Keratinocyte (primary cell): ENCODE measurements around the gene GRK5. TPM values are rescaled to one million over a fixed set of nuclear protein-coding genes. Genes with fewer than 3 reads are reported as not detected.

ENCODE experiments used
- DNase-seq: peaks from one replicate; pipeline ENCODE4 v3.0.0-alpha.2; 2011; ENCODE audit warnings: low read depth, missing footprints, low spot score
- FAIRE-seq: peaks from 2 replicates; lab custom pipeline; 2011; peaks lifted over from hg19 to GRCh38; lab: Jason Lieb, UNC
- H2AFZ ChIP-seq: 2 replicates; pipeline ENCODE4 v1.6.0; 2012; ENCODE audit warnings: low read length, control low read depth, inconsistent platforms; ENCODE audit not compliant: control insufficient read depth
- H3K27ac ChIP-seq: 2 replicates; pipeline ENCODE4 v1.5.1; 2011; ENCODE audit warnings: low read length; ENCODE audit not compliant: control insufficient read depth, insufficient read depth
- H3K27me3 ChIP-seq: 3 replicates; pipeline ENCODE4 v1.6.0; 2011; ENCODE audit warnings: low read length; ENCODE audit not compliant: control insufficient read depth, insufficient read depth; ENCODE audit errors: extremely low read depth
- H3K36me3 ChIP-seq, 2 experiments: 2 replicates in 1 of 2; 3 replicates in 1 of 2; pipeline ENCODE4 v1.5.1; 2011; ENCODE audit warnings: low read length in 2 of 2, mild to moderate bottlenecking in 1 of 2; ENCODE audit not compliant: control insufficient read depth in 2 of 2, insufficient read depth in 2 of 2; ENCODE audit errors: extremely low read depth in 1 of 2
- H3K4me1 ChIP-seq: 3 replicates; pipeline ENCODE4 v1.5.1; 2011; ENCODE audit warnings: low read length; ENCODE audit not compliant: control insufficient read depth, insufficient read depth; ENCODE audit errors: extremely low read depth
- H3K4me2 ChIP-seq: 3 replicates; pipeline ENCODE4 v1.6.0; 2011; ENCODE audit warnings: low read depth, low read length; ENCODE audit not compliant: control insufficient read depth, insufficient read depth; ENCODE audit errors: extremely low read depth
- H3K4me3 ChIP-seq, 3 experiments: fragments of 200-600 bp in 1 of 3; sonication (generic) in 1 of 3; 2 replicates in 2 of 3; 3 replicates in 1 of 3; pipeline ENCODE4 v1.5.1; 2011 to 2016; ENCODE audit warnings: low read length in 3 of 3, mild to moderate bottlenecking in 3 of 3, control low read depth in 2 of 3, inconsistent platforms in 1 of 3, low read depth in 1 of 3, mixed read lengths in 1 of 3, mixed run types in 1 of 3, moderate library complexity in 1 of 3; ENCODE audit not compliant: control insufficient read depth in 2 of 3, insufficient read depth in 2 of 3; ENCODE audit errors: extremely low read depth in 1 of 3
- H3K79me2 ChIP-seq: 2 replicates; pipeline ENCODE4 v1.6.0; 2012; ENCODE audit warnings: low read length; ENCODE audit not compliant: control insufficient read depth, insufficient read depth
- H3K9ac ChIP-seq: 3 replicates; pipeline ENCODE4 v1.6.0; 2011; ENCODE audit warnings: low read length; ENCODE audit not compliant: control insufficient read depth, insufficient read depth; ENCODE audit errors: extremely low read depth
- H3K9me1 ChIP-seq: 3 replicates; pipeline ENCODE4 v1.6.0; 2011; ENCODE audit warnings: low read length; ENCODE audit not compliant: control insufficient read depth, insufficient read depth; ENCODE audit errors: extremely low read depth
- H3K9me3 ChIP-seq: 2 replicates; pipeline ENCODE4 v1.5.1; 2012; ENCODE audit warnings: low read depth, low read length; ENCODE audit not compliant: control insufficient read depth
- H4K20me1 ChIP-seq: 3 replicates; pipeline ENCODE4 v1.6.0; 2011; ENCODE audit warnings: low read length; ENCODE audit not compliant: control insufficient read depth, insufficient read depth; ENCODE audit errors: extremely low read depth
- CTCF ChIP-seq, 3 experiments: IDR thresholded peaks in 1 of 3; conservative IDR thresholded peaks in 1 of 3; optimal IDR thresholded peaks in 1 of 3; 2 replicates in 2 of 3; 3 replicates in 1 of 3; pipeline versions ENCODE3 to v1.5.1; 2011; ENCODE audit warnings: low read length in 3 of 3, mild to moderate bottlenecking in 3 of 3, moderate library complexity in 2 of 3, control low read depth in 1 of 3, inconsistent platforms in 1 of 3; ENCODE audit not compliant: insufficient read depth in 2 of 3; ENCODE audit errors: extremely low read depth in 1 of 3
- EZH2 ChIP-seq: IDR thresholded peaks from one replicate; pipeline ENCODE4 v1.6.1; 2012; ENCODE audit warnings: inconsistent platforms, mild to moderate bottlenecking, low read length, moderate library complexity
- dilution Hi-C: fragments of 300-500 bp; cut with MboI; formaldehyde crosslinking; loops from one replicate; pipeline ENCODE4 v1.7.0; 2020; ENCODE audit warnings: low sequenced_read_pairs; ENCODE audit not compliant: extremely low pct_ligation_motif_present
- polyA plus RNA-seq, 5 experiments: library from polyadenylated mRNA; depleted of rRNA in 3 of 5; stranded (reverse) in 3 of 5; stranded (forward) in 1 of 5; unstranded in 1 of 5; fragments of >200 nt; gene quantifications; 1 replicate in 1 of 5; 2 replicates in 3 of 5; 3 replicates in 1 of 5; pipeline versions ENCODE4 v1.2.1 to v1.2.3, GENCODE V29; 2011 to 2012; ENCODE audit warnings: missing spikeins in 2 of 5, low read depth in 1 of 5, low replicate concordance in 1 of 5

Gene GRK5
- polyA plus RNA-seq, 1 donor (not counting 4 experiments of a cell fraction or from before 2014, with no cell fraction given): 7.6 TPM

DNA sequence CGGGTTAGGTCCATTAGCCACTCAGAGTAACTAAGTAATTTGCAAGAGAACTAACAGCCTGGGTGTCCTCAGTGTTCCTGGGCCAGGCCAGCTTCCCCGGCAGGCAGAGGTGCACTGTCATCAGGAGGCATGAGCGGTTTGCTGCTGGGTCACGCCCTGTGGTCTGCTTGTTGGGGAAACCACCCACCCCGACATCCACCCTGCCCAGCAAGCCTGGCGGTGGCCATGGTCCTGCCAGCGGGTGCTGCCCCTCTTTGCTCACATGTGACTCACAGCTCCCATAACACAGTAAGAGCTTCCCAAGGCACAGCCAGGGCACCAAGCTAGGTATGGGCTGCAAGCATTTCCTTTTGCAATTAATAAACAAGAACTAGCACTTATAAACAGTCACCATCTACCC is 259.3 kb downstream of the GRK5 start:
- H3K79me2 ChIP-seq: no peaks in the 10 kb centered on the region
- H3K4me1 ChIP-seq: peaks cover 5% of the 10 kb centered on the region
- no peak overlapping the region for H2AFZ ChIP-seq
- no peaks in the 10 kb centered on the region for H3K9me3 ChIP-seq
- no peak overlapping the region for H3K9ac ChIP-seq
- H3K9me1 ChIP-seq: no peaks in the 10 kb centered on the region
- dilution Hi-C loops: no loop called here
- DNase-seq: no peak
- peaks cover 4% of the 10 kb centered on the region for H3K27me3 ChIP-seq
- H3K4me2 ChIP-seq: no peak overlapping the region
- no peak overlapping the region for H3K4me3 ChIP-seq
- H4K20me1 ChIP-seq: no peaks in the 10 kb centered on the region
- no peak for TF ChIP-seq CTCF (optimal IDR thresholded peaks at IDR 0.05 in 1 of 3, IDR thresholded peaks at IDR 0.05 in 1 of 3, conservative IDR thresholded peaks at IDR 0.05 in 1 of 3; ENCODE audit: extremely low read depth in 1 of 3, insufficient read depth in 2 of 3, low read length in 3 of 3)
- no peak for TF ChIP-seq EZH2
- H3K36me3 ChIP-seq: no peaks in the 10 kb centered on the region
- FAIRE-seq: no peak
- H3K27ac ChIP-seq: no peak overlapping the region

DNA sequence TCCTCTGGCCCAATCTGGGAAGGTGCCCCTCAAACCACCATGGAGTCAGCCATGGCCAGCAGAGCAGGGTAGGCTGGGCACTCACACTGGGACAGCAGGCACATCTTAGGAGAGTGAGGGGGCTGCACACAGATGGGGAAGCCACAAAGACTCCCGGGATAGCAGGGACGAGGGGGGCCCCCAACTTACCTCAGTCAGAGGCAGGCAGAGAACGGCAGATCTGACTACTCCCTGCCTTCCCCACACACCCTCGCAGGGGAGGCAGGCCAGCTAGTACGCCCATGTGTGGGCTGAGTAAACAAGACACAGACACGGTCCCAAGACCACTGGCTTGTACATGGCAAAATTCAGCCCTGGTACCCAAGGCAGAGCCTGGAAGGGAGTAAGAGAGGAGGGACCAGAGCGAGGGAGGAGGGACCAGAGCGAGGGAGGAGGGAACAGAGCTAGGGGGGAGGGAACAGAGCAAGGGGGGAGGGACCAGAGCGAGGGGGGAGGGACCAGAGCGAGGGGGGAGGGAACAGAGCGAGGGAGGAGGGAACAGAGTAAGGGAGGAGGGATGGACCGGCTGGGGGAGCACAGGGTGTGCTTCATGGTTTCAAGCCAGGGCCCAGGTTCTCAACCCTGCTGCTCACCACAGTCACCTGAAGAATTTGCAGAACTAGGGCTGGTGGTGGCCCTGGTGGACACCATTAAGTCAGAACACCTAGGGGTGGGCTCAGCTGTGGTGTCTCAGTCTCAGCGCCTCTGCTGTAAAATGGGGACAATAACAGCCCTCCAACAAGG is 261.4 kb downstream of the GRK5 start:
- no peaks in the 10 kb centered on the region for H3K9me3 ChIP-seq
- no peaks in the 10 kb centered on the region for H3K4me1 ChIP-seq
- FAIRE-seq (no peak), DNase-seq (no peak)
- no peak overlapping the region for H3K9ac ChIP-seq
- no peaks in the 10 kb centered on the region for H3K36me3 ChIP-seq
- H3K4me2 ChIP-seq: no peak overlapping the region
- TF ChIP-seq CTCF (optimal IDR thresholded peaks at IDR 0.05 in 1 of 3, IDR thresholded peaks at IDR 0.05 in 1 of 3, conservative IDR thresholded peaks at IDR 0.05 in 1 of 3; ENCODE audit: extremely low read depth in 1 of 3, insufficient read depth in 2 of 3, low read length in 3 of 3): no peak
- no peak for TF ChIP-seq EZH2
- no peaks in the 10 kb centered on the region for H3K9me1 ChIP-seq
- dilution Hi-C loops: no loop called here
- peaks cover 4% of the 10 kb centered on the region for H3K27me3 ChIP-seq
- H3K27ac ChIP-seq: no peak overlapping the region
- no peak overlapping the region for H3K4me3 ChIP-seq
- no peaks in the 10 kb centered on the region for H4K20me1 ChIP-seq
- H2AFZ ChIP-seq: no peak overlapping the region
- H3K79me2 ChIP-seq: no peaks in the 10 kb centered on the region
